Kidney (tissue), 14 donors: ENCODE data around the gene CALD1. TPM values are rescaled to one million over a fixed set of nuclear protein-coding genes. Genes with fewer than 3 reads are reported as not detected.

Source experiments
- DNase-seq, 5 donors: peaks; one replicate each; pipeline ENCODE4 v3.0.0-alpha.2; 2013 to 2020
- FAIRE-seq: peaks from 2 replicates; lab custom pipeline; 2012; peaks lifted over from hg19 to GRCh38; lab: Jason Lieb, UNC
- H3K27ac ChIP-seq, 2 donors: one replicate each; pipeline ENCODE4 v1.7.0; 2013; ENCODE audit warnings: low read depth in 2 of 2, low read length in 2 of 2, inconsistent platforms in 1 of 2
- H3K27me3 ChIP-seq: one replicate; pipeline ENCODE4 v1.7.1; 2013; ENCODE audit warnings: low read length, inconsistent platforms; ENCODE audit not compliant: control insufficient read depth, insufficient read depth
- H3K36me3 ChIP-seq, 3 donors: one replicate each; pipeline versions ENCODE4 v1.7.0 to v1.7.1; 2013; ENCODE audit warnings: low read length in 3 of 3, control low read depth in 1 of 3, inconsistent platforms in 1 of 3; ENCODE audit not compliant: insufficient read depth in 3 of 3, control insufficient read depth in 2 of 3
- H3K4me1 ChIP-seq, 3 donors: one replicate each; pipeline versions ENCODE4 v1.7.0 to v1.7.1; 2013; ENCODE audit warnings: low read length in 3 of 3, inconsistent platforms in 1 of 3, low read depth in 1 of 3; ENCODE audit not compliant: control insufficient read depth in 2 of 3, insufficient read depth in 2 of 3
- H3K4me3 ChIP-seq, 3 donors: one replicate each; pipeline versions ENCODE4 v1.7.0 to v1.8.1; 2013; ENCODE audit warnings: low read length in 3 of 3, control low read depth in 1 of 3, inconsistent platforms in 1 of 3
- H3K9ac ChIP-seq, 3 donors: one replicate each; pipeline versions ENCODE4 v1.7.0 to v1.7.1; 2013; ENCODE audit warnings: low read length in 3 of 3, control low read depth in 1 of 3, inconsistent platforms in 1 of 3
- H3K9me3 ChIP-seq, 3 donors: one replicate each; pipeline versions ENCODE4 v1.7.0 to v1.7.1; 2013; ENCODE audit warnings: low read length in 3 of 3, control low read depth in 1 of 3, inconsistent platforms in 1 of 3; ENCODE audit not compliant: control insufficient read depth in 2 of 3, insufficient read depth in 1 of 3
- CTCF ChIP-seq: IDR thresholded peaks from 3 replicates; pipeline ENCODE4 v1.5.1; 2012; ENCODE audit warnings: mild to moderate bottlenecking, moderate library complexity, borderline replicate concordance; ENCODE audit not compliant: insufficient read depth; ENCODE audit errors: extremely low read depth
- intact Hi-C: fragments of 100-400 bp; cut with DNase I; formaldehyde crosslinking; loops from one replicate; pipeline ENCODE4 v1.11.1; 2022
- polyA plus RNA-seq: library from polyadenylated mRNA; stranded (reverse); fragments of 350-450 nt; fragmentation: Illumina TruSeq; extraction: RNeasy Lipid Tissue Mini Kit (QIAGEN cat#74804); gene quantifications from one replicate; pipeline ENCODE4 v1.2.3, GENCODE V29; 2014; ENCODE audit warnings: low read depth, low replicate concordance; ENCODE audit not compliant: insufficient read depth
- total RNA-seq: library from RNA; stranded (reverse); fragmentation: NEBNext Ultra II Directional; extraction: Animal tissue kit (Norgen Biotek cat#: 25700); gene quantifications from one replicate; pipeline ENCODE4 v1.2.1, GENCODE V29; 2021
- donor health status: control.
- donor health status: control.
- donor health status: control.
- donor health status: control.
- donor health status: control.
- donor health status: DM: yes; HTN: yes; CAD: no.
- donor health status: Normal renal cell carcinoma (clear cell type).

The CALD1 gene
- total and polyA plus RNA-seq, 2 donors from 2014 or later: 72.7 to 218 TPM

GRCh38 chr7:134870781-134871180, 91.3 kb downstream of the CALD1 start:
- Histone ChIP-seq H3K9ac (no peak overlapping the region), H3K27me3 (no peaks in the 10 kb centered on the region), H3K4me1 (peaks cover 0 to 6% (median 0%) of the 10 kb centered on the region in 3 donors), H3K4me3 (no peak overlapping the region), H3K27ac (no peak overlapping the region), H3K36me3 (no peaks in the 10 kb centered on the region), H3K9me3 (no peaks in the 10 kb centered on the region)
- no peak for TF ChIP-seq CTCF
- FAIRE-seq (no peak), DNase-seq (no peak)
- intact Hi-C loops: no loop called here

- H3K9ac ChIP-seq: no peak overlapping the region
- no peak overlapping the region for H3K4me3 ChIP-seq
- H3K27ac ChIP-seq: no peak overlapping the region
- no peaks in the 10 kb centered on the region for H3K9me3 ChIP-seq
- TF ChIP-seq CTCF: no peak
- DNase-seq: no peak
- no peaks in the 10 kb centered on the region for H3K27me3 ChIP-seq
- no peaks in the 10 kb centered on the region for H3K36me3 ChIP-seq
- FAIRE-seq: no peak
- H3K4me1 ChIP-seq: peaks cover 0 to 6% (median 0%) of the 10 kb centered on the region in 3 donors
- intact Hi-C loops: no loop called here
Observed at GRCh38 chr7:134873253-134873652, 93.8 kb downstream of the CALD1 start.

GRCh38 chr7:134874407-134874806, 95.0 kb downstream of the CALD1 start:
- no peak for TF ChIP-seq CTCF
- no peak overlapping the region for H3K4me3 ChIP-seq
- intact Hi-C loops: no loop called here
- no peaks in the 10 kb centered on the region for H3K36me3 ChIP-seq
- H3K9ac ChIP-seq: no peak overlapping the region
- H3K9me3 ChIP-seq: no peaks in the 10 kb centered on the region
- H3K4me1 ChIP-seq: peaks cover 0 to 6% (median 2%) of the 10 kb centered on the region in 3 donors
- no peaks in the 10 kb centered on the region for H3K27me3 ChIP-seq
- FAIRE-seq (no peak), DNase-seq (peak in 1 of 5 donors; percentile 8)
- H3K27ac ChIP-seq: no peak overlapping the region

GRCh38 chr7:134875867-134876266, 96.4 kb downstream of the CALD1 start:
- Histone ChIP-seq H3K4me3 (no peak overlapping the region), H3K36me3 (no peaks in the 10 kb centered on the region), H3K27me3 (no peaks in the 10 kb centered on the region), H3K9ac (no peak overlapping the region), H3K9me3 (no peaks in the 10 kb centered on the region), H3K4me1 (peaks cover 0 to 2% (median 0%) of the 10 kb centered on the region in 3 donors), H3K27ac (no peak overlapping the region)
- TF ChIP-seq CTCF: no peak
- FAIRE-seq (no peak), DNase-seq (no peak)
- intact Hi-C loops: no loop called here
